ENCODE data around the gene PDE4D.

The PDE4D gene

GRCh38 chr5:59348189-59348588 is 545.3 kb downstream of the PDE4D start:
- no peak for DNase-seq

- no peak for DNase-seq
These were observed 546.5 kb downstream of the PDE4D start for GRCh38 chr5:59346982-59347381.

DNA sequence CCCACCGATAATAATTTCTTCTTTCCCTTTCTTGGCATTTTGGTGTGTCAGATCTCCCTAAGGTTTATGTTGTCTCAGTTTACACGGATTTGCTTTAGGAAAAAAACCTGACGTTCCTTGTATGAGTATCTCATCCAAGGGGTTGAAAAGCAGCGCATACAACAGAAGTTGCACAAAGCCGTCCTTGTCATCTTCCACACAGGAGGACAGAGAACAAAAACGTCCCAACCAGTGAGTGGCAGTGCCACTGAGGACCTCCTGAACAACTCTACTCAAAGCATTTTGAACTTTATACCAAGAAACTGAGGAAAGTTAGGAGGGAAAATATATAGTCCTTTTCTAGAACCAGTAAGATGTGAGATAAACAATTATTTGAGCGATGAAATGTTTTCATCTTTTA is 547.0 kb downstream of the PDE4D start:
- DNase-seq = no peak

DNA sequence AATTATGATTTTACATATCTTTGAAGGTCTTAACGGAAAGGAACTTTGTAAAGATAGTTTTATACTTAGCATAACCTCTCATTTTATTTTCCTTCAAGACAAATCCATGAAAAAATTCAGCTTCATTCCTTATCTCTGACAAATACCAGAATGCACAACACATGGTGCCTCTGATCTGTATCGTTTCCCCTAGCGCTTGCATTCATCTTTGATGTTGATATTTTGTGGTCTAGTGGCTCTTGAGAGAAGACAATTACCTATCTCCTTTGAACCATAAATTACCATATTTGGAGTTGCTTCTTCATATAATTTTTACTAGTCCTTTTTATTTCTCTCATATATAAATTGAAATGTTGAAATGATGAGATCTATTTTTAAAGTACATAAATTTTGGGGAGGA is 551.3 kb downstream of the PDE4D start:
- no peak for DNase-seq

DNA sequence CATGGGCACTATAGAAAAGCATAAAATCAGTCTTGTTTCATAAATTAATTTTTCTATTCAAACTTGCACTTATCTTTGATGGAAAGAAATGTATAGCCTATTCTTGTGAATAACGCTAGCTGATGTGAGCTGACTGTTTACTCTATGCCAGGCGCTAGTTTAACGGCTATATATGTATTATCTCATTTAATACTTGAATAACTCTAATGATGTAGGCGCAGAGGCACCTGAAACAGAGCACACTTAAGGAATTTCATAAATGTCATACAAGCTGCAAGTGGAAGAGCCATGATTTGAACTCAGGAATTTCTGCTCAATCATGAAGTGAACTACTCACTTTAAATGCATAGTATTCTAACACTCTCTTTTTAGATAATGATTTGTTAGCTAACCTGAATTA is 551.8 kb downstream of the PDE4D start:
- DNase-seq = no peak

DNA sequence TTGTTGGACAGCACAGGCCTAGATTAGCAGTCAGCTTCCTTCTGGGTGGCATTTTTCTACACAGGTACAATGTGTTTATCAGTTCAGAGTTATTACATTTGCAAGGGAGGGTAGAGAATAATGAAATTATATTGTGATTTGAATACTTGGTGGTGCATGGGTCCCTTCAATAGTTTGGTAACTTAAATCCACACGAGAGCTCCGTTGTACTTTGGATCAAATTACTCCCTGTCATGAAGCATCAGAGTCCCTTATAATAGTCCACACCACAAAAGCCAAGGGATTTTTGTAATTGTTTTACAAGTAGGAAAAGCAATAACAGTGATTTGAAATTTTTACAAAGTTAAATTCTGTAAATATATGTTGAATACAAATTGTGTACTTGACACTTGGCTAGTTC is 552.4 kb downstream of the PDE4D start:
- no peak for DNase-seq

- no peak for DNase-seq
These were observed 552.9 kb downstream of the PDE4D start for GRCh38 chr5:59340637-59341036.

GRCh38 chr5:59337240-59337639 is 556.3 kb downstream of the PDE4D start:
- DNase-seq = no peak

DNA sequence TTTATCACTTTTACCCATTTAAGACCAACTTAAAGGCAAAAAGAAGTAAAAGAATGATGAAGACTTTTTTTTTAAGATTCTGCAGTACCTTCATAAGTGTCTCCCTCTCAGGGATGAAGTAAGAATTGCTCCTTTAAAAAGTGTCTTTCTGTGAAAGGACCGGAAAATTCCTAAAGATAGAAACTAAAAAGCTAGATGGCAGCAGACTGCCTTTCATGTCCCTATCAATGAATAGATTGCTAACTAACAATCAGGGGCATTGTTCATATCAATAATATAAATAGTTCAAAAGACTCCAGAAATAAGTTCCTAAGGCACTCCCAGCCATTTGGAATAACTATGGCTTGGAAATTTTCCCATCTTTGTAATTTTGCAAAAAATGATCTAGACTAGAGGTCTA is 558.0 kb downstream of the PDE4D start:
- DNase-seq = no peak

GRCh38 chr5:59333416-59333815 is 560.1 kb downstream of the PDE4D start:
- no peak for DNase-seq

DNA sequence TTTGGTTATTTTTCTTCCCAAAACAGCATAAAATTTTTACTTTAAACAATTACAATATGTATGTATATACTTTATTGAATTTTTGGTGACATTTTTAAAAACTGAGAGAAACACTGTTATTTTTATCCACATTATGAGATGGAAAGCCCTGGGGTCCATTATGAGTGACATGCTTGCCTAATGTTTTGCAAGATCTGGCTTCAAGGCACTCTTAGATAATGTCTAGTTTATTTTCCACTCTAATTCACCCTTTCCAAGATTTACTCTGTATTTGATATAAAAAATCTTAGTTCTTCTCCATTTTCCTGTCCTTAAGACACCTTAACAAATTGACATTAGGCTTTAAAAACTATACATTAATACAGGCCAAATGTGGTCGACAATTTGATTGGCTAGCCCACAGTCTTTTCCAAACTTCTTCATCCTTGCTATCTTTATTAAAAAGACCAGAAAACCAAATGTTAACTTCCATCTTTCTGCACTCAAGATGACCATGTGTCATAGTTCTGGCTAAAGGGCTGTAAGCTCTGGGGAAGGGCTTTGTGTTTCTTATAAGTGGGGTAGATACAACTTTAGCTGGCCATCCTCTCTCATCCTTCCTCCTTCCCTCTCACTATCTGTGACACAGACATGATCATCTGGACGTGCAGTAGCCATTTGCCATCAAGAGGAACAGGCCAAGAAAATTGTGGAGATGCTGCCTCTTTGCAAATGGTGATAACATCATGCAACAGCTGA is 561.1 kb downstream of the PDE4D start:
- no peak for DNase-seq

GRCh38 chr5:59330680-59331079 is 562.8 kb downstream of the PDE4D start:
- DNase-seq = no peak

- DNase-seq = no peak
These were observed 564.7 kb downstream of the PDE4D start for GRCh38 chr5:59328709-59329296.

DNA sequence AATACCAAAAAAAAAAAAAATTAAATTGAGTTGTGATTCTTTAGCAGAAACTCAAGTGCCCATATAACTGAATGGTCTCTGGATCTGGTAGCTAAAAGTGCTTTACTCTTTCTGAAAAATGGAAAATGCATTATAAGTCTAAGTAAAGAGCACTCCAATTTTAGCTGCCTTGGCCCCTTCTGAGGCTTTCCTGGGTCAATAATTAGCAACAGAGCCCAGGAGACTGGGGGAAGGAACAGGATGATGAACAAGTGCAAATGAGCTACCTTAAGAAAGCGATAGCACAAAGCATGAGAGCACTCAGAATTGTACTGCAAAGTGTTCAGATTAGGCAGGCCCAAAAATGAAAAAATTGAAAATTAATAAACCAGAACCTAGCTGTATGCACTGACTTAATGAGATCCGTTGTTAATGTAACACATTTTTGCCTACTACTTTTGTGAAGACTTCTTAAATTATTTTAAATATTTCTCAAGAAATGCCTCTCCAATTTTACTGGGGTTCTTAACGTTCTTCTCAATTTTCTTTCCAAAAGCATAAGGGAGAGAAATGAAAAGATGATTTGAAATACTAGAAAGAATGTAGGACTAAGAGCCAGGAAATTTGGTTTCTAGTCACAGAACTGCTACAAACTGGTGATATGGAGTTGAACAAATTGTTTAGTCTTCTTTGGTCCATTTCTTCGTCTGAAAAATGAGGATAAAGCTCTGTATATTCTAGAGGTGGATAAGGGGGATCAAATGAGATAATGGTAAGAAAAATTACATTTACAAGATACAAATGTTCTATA is 566.1 kb downstream of the PDE4D start:
- DNase-seq = no peak

DNA sequence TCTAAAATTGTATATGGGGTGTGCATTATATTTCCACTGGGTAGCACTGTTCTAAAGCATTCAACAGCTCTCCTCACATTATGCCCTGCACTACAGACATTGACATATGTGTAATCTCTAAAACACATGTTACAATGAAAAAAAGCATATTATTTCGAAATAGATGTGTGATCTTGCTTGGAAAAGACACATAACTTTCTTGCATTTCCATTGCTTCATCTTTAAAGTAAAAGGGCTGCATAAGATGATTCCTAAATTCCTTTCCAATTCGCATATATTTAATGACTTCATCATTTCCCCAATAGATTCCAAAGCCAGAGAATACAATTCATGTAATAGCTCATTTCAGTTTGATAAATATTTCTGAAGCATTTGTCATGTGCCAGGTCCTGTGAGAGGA is 566.9 kb downstream of the PDE4D start:
- no peak for DNase-seq

DNA sequence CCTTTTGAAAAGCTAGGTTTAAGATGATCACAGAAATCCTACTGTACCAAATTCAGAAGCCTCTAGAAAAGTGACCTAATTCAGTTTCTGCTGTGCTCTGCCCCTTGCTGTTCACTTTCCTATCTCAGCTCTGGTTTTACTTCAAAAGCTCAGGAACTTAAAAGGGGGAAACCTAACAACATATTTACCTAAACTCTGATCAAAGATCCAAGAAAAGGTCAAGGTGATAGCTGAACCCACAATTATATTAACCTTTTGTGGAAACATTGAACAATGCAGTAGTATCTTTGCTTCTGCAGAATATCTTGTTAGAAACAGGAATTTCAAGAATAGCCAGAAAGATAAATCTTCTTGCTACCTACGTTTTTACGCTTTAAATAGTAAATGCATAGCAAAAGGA is 568.5 kb downstream of the PDE4D start:
- no peak for DNase-seq

DNA sequence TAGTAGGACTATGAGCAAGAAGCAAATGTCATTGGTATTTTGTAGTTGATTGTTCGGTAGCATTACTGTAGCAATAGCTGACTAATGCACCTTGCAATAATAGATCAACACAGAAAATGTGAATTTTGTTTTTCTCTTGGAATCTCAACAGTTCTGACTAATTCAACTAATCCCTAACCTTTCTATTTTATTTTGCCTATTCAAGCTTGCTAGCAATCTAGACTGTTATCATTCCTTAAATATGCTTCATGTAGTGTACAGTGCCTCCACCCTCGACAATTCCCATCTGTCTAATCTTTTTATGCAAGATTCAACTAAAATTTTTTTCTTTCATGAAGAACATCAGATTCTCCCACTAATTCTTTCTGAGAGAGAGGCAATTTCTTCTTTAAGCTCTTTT is 570.6 kb downstream of the PDE4D start:
- no peak for DNase-seq

- DNase-seq = no peak
These were observed 571.5 kb downstream of the PDE4D start for GRCh38 chr5:59322058-59322457.

GRCh38 chr5:59321642-59322041 is 571.9 kb downstream of the PDE4D start:
- no peak for DNase-seq

- DNase-seq = no peak
These were observed 573.1 kb downstream of the PDE4D start for GRCh38 chr5:59320420-59320819.

DNA sequence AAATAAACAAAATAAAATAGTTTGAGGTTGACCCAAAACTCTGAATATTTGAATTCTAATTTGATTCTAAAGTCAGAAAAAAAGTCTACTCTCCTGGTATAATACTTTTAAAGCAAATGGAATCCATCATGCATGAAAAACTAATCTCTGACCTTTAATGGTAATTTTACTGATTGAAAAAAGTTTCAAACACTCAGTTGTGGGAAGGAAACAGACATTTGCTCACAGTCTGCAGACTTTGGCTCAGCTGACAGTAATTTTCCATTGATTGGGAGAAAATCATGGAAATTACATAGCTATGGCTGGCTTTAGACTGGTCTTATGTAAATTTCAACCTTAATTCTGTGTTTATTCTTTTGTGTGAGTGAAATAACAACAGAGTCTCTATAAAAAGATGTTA is 574.3 kb downstream of the PDE4D start:
- no peak for DNase-seq

DNA sequence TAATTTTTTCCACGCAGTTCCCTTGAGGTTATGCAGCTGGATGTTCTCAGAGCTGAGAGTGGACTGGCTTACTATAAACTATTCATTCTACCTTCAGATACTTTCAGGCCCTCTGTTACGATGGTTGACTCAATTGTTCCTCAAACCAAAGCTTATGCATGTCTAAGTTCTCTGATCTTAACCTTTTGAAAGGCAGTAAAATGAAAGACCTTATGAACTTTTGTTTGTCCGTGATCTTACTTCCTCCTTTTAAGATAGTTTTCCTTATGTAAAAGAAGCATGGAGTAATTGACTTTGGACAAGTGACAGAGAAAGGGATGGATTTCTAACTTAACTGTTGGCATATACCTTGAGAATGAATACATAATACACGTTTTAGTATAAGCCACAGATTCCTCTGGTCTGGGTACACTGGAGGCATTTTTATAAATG is 575.7 kb downstream of the PDE4D start:
- no peak for DNase-seq

DNA sequence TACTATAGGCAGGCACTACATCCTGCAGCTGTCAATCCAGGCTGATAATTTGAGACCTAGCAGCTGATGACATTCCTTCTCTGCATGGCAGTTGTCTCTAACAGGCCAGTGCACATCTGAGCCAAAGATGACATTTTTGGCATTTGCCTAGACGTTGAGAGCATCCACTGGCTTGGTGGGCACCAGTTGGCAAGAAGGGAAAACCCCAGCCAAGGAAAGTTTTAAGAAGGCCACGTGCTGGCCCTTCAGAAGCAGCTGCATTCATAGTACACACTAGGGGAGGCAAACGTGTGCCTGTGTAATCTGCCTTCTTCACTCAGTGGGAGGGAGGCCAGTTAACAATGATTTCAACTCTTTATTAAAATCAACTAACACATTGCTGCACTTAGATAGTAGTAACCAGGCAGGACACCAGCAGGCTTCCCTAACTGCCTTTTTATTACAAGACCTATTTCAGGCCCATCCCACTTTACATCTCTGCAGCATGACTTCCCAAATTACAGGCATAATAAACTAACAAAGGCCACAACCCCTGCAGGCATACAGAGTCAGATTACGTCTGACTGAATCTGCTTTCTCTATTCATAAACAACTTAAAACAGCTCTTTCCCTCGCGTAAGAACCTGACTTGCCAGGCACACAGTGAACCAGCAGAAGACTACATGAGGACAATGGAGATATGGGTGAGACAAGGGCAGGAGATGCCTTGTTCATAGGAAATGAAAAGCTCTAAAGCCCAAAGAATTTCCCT is 576.3 kb downstream of the PDE4D start:
- DNase-seq = no peak
